HG02678 (cell line): Measurements from ENCODE around the gene TOGARAM2.
"Not testable (repeated sequence)": the region's sequence is repeated elsewhere in the genome, so short reads cannot be mapped to it uniquely, and the experiment has no call there.

Experiments
- ATAC-seq: cut with Tn5 transposase; IDR thresholded peaks from one replicate; pipeline ENCODE4 v1.9.1; 2021; ENCODE audit warnings: mild to moderate bottlenecking, moderate library complexity; ENCODE audit not compliant: unreplicated experiment

Gene TOGARAM2

DNA sequence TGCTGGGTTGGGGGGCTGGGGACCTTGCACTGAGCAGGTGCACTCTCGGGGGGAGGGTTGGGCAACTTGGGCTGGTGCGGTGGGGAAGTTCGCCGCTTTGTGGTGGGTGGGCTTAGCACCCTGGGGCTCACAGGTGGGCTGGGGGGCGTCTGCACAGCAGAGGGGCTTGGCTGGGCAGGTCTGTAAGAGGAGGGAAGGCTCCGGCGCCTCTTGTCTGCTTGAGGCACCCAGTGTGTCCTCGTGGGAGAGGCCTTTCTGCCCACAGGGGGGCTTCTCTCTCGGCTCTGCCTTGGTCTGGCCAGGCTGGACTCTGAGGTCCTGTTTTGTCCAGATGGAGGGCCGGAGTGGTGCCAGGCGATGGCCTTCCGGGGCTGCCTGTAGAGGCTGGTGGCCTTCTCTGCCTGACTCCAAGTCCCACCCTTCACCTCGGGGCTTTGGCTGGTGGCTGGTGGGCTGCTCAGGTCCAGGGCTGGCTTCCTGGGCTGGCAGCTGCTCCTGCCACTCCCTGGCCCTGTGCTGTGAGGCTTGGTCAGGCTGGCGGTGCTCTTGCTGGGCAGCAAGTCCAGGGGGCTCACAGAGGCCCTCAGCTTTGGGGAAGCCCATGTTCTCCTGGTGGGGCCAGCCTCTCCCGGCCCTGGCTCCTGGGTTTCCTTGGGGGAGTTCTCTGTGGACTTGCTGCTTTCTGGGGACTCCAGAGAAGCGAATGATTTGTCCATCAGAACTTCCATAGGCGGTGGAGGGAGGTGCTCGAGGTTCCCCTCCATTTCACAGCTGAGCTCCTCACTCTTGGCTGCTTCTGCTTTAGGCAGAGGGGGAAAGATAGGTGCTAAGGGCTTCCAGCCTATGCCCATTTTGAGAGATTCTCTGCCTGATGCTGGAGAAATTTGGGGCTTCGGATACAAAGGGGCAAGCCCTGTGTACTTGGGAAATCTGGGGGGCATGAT is 90.2 kb downstream of the TOGARAM2 start:
- ATAC-seq: no peak

DNA sequence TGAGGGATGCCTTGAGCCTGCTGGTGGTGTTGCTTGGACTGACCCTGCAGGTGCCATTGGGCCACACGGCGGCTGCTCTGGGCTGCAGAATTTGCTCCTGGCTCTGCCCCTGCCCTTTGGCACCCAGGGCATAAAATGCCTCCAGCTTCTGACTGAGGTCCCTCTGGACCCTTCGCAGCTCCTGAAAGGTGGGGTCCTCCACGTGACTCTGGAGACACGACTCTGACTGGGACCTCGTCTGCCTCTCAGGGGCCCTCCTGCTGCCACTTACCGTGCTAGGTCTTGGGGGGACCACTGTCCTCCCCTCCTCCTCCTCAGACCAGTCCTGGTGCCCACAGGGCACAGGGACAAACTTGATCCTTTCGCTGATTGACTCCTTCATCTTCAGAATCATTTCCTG is 91.2 kb downstream of the TOGARAM2 start:
- no peak for ATAC-seq

- ATAC-seq: no peak
Measured at GRCh38 chr2:29072971-29073725, 92.0 kb downstream of the TOGARAM2 start.

DNA sequence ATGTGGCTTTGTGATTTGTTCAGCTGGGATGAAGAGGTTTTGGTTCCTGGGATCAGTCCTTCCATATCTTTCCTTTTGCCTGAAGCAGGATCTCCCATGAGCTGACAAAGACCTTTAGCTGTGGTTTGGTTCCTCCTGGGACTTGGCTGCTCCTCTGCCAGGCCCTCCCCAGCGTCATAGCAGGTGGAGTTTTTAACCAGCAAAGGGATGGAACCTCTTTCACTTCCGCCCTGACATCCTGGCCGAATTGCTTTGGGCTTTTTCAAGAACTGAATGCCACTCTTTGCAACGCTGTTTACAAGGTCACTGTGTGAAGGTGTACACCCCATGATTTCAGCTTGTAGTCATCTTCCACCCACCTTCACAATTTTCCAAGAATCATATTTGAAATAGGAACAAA is 92.8 kb downstream of the TOGARAM2 start:
- ATAC-seq: no peak

DNA sequence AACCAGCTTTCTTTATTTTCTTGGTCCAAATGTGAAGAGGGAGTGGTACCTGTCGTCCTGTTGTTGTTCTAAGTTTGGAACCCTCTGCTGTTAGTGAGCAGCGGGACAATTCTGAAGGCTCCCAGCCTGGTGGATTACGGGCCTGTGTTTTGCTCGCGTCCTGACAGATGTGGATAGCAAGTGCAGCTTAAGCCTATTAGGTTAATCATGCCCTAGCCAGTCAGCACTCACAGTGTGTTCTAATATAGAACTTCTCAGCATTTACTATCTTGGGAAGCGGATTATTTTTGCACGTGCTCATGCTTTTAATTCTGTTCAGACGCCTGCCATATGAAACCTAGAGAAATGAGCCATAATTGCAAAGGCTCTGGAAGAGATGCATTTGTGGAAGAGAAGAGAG is 93.3 kb downstream of the TOGARAM2 start, which contains the start of gene PCARE:
PCARE (minus strand) TSS at position 113 of the 400 bp plus-strand sequence. CDS start 262 bp downstream, outside the sequence.
- ATAC-seq: no peak

GRCh38 chr2:29075894-29076705 is 95.0 kb downstream of the TOGARAM2 start:
- ATAC-seq: no peak

- no peak for ATAC-seq
Measured at GRCh38 chr2:29079887-29080286, 98.8 kb downstream of the TOGARAM2 start.

- ATAC-seq: no peak
Measured at GRCh38 chr2:29080886-29081743, 100.0 kb downstream of the TOGARAM2 start.

DNA sequence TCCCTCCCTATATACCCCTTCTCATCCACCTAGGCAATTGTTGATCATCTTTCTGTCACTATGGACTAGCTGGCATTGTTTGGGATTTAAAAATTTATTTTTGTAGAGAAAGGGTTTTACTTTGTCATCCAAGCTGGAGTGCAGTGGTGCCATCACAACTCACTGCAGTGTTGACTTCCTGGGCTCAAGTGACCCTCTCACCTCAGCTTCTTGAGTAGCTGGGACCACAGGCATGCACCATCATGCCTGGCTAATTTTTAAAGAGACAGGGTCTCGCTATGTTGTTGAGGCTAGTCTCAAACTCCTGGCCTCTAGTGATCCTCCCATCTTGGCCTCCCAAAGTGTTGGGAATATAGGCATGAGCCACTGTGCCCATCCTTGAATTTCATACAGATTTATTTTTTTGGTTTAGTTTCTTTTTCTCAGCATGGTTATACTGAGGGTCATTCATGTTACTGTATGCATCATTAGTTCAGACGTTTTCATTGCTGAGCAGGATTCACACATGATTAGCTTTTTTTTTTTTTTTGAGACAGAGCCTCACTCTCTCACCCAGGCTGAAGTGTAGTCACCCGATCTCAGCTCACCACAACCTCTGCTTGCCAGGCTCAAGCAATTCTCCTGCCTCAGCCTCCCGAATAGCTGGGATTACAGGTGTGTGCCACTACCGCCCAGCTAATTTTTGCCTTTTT is 101.9 kb downstream of the TOGARAM2 start:
- ATAC-seq: no peak

- ATAC-seq: no peak
Measured at GRCh38 chr2:29084554-29084953, 103.5 kb downstream of the TOGARAM2 start.

GRCh38 chr2:29090311-29090710 is 109.2 kb downstream of the TOGARAM2 start:
- ATAC-seq: not testable (repeated sequence)

- no peak for ATAC-seq
Measured at GRCh38 chr2:29096969-29097368, 115.9 kb downstream of the TOGARAM2 start.

DNA sequence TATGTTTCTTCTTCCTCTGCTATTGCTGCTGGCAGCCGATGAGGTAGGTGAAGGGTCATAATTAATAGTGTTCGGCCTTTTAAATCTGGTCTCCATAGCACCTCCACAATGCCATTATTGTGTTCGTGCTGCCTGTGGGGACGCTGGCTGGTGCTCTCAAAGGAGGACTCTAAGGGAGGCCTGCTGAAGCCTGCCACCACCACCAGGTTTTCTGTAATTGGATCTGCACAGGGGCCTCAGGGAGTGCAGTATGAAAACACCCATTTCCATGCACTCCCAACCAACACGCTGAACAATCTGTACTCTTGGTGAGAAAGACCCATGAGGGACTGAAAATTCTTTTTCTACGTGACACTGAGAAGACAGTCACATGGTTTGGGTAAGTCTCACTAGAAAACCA is 116.5 kb downstream of the TOGARAM2 start:
- ATAC-seq: no peak

DNA sequence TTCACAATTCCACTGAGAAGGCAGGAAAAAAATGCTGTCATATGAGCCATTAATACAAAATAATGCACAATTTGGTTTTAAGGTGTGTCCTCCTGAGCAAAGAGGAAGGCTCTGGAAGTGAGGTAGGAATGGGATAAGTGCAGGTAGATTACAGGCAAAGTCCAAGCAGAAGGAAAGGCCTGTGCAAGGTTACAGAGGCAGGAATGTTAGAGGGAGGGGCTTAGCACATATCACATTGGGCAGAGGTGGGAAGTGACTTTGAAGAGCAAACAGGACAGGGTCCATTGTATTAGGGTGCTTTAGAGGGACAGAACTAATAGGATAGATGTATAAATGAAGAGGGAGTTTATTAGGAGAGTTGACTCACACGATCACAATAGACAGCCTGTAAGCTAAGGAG is 119.5 kb downstream of the TOGARAM2 start:
- ATAC-seq: no peak
